NK-92 (cell line): ENCODE data around the gene IL19.
"Not testable (repeated sequence)": the region's sequence is repeated elsewhere in the genome, so short reads cannot be mapped to it uniquely, and the experiment has no call there.

Experiments
- DNase-seq: peaks from one replicate; lab custom pipeline; 2025; ENCODE audit not compliant: unreplicated experiment; lab: John Stamatoyannopoulos, UW

IL19 gene

GRCh38 chr1:206853696-206854095, 83.1 kb downstream of the IL19 start:
- DNase-seq: not testable (repeated sequence)

- no peak for DNase-seq
Measured at GRCh38 chr1:206854401-206855129, 84.0 kb downstream of the IL19 start.

GRCh38 chr1:206855859-206856258, 85.3 kb downstream of the IL19 start:
- no peak for DNase-seq

DNA sequence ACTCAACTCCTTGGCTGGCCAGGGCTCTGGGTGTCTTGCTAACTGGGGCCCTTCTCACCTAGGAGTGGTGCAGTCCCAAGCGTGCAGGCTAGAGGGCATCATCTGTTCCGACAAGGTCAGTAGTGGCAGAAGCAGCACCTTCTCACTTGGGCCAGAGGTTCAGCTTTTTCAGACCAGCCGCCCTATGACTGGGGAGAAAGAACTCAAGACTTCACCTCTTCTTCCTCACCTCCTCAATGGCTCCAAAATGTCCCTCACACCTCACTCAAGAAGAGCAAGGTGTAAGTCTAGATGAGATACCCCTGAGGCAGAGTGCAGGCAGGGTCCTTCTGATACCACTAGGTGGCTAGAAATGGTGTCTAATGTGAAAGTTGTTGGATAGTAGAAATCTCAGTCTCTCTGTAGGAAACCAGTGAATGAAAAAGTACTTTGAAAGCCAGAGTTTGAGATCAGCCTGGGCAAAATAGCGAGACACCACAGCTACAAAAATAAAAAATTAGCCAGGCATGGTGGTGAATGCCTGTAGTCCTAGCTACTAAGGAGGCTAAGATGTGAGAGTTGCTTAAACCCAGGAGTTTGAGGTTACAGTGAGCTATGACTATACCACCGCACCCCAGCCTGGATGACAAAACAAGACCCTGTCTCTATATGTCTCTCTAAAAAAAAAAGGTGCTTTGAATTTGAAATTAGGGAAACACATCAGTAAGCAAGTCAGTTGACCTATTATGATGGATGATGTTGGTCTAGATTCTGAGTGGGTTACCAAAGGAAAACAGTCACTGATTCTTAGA, 86.3 kb downstream of the IL19 start:
- no peak for DNase-seq

GRCh38 chr1:206859082-206859521, 88.5 kb downstream of the IL19 start:
- no peak for DNase-seq

- no peak for DNase-seq
Measured at GRCh38 chr1:206860165-206860564, 89.6 kb downstream of the IL19 start.

GRCh38 chr1:206863266-206863665, 92.7 kb downstream of the IL19 start:
- DNase-seq: no peak

- DNase-seq: peak; percentile 25
Measured at GRCh38 chr1:206864939-206865671, 94.5 kb downstream of the IL19 start, which contains the start of gene IL20. TSS of gene IL20 (plus strand) at chr1:206865623. CDS start at chr1:206865853, 230 bp downstream.

DNA sequence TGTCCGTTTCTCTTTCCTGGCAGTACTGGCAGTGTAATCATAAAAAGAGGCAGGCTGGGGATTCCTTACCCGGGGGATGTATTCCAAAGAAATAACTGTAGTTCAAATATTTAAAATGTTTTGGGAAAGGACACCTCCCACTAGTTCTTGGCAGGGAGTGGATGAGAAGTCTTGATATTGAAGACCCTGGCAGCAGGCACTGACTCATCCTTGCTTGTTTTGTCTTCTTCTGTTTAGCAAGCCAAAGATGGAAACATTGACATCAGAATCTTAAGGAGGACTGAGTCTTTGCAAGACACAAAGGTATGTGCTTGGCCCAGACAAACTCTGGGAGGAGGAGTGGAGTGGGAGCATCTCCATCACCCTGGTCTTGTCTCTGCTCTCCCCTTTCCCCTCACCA, 95.5 kb downstream of the IL19 start:
- no peak for DNase-seq

DNA sequence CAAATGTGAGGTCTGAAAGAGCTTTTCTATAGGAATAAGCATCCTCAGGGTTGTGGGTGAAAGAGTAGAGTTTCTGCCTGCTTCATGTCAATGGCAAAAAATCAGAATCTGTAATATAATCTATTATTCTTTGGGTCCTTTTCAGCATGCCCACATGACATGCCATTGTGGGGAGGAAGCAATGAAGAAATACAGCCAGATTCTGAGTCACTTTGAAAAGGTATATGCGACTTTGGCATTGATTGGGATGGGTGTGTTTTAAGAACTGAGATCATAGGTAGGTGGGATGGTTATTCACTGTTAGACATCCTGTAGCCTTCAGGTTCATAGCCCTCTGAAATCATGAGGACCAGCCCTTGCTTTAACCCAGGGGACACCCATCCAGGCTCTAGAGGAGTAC, 96.7 kb downstream of the IL19 start:
- DNase-seq: no peak

GRCh38 chr1:206867716-206868115, 97.1 kb downstream of the IL19 start:
- no peak for DNase-seq

GRCh38 chr1:206868264-206868663, 97.7 kb downstream of the IL19 start:
- no peak for DNase-seq

DNA sequence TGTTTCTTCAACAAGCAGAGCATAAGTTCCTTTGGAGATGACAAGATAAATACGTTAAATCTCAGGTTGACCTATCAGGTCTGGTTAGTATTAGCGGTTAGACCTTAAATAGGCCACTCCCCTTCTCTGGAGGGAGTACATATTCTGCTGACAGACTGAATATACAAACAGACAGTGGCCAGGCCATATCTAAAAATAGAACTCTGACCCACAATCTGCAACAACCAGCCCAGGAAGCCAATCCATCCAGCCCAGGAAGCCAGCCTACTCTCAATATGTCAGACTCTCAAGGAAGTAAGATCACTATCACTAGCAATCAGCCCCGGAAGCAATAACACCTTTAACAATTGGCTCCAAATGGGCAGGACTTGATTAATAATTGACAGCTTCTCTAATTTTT, 101.6 kb downstream of the IL19 start:
- DNase-seq: no peak

DNA sequence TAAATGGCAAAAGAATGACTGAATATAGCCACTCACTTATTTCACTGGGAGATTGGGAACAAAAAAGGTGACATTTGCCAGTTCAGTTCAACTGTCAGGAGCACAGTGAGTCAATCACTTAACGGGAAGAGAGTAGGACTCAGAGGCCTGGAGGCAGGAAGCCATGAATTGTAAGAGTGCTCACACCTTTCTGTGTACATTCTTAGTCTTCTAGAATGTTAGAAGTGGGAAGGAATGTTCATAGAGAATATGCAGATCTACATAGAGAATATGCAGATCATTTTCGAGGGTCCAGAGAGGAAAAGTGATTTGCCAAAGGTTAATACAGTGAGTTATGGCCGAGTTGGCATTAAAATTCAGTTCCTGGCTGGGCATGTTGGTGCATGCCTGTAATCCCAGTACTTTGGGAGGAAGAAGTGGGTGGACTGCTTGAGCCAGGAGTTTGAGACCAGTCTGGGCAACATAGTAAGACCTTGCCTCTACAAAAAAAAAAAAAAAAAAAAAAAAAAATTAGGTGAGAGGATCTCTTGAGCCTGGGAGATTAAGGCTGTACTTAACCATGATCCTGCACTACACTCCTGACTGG, 103.1 kb downstream of the IL19 start:
- DNase-seq: no peak

- DNase-seq: no peak
Measured at GRCh38 chr1:206875752-206876377, 105.3 kb downstream of the IL19 start.

DNA sequence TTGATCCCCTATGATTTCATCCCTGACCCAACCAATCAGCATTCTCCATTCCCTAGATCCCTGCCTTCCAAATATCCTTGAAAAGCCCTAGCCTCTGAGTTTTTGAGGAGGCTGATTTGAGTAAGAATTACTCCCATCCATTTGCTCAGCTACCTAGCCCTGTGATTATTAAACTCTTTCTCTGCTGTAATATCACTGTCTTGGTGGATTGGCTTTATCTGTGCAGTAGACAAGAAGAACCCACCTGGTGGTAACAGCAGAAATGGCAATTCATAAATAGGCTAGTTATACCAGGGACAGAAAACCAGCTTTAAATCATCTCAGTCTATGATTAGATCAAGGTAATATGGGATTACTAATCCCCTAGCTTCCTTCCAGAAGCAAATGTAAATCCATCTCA, 107.9 kb downstream of the IL19 start:
- no peak for DNase-seq

- DNase-seq: no peak
Measured at GRCh38 chr1:206880314-206880713, 109.7 kb downstream of the IL19 start.

GRCh38 chr1:206882555-206882954, 112.0 kb downstream of the IL19 start:
- no peak for DNase-seq

- no peak for DNase-seq
Measured at GRCh38 chr1:206883160-206883559, 112.6 kb downstream of the IL19 start.

- no peak for DNase-seq
Measured at GRCh38 chr1:206883876-206884275, 113.3 kb downstream of the IL19 start.
